Subcutaneous adipose tissue (tissue), 4 donors: ENCODE measurements around the gene TNS1. TPM values are rescaled to one million over a fixed set of nuclear protein-coding genes. Genes with fewer than 3 reads are reported as not detected.

ENCODE experiments used
- total RNA-seq, 4 donors: library from RNA; depleted of rRNA; stranded (reverse); fragments of >200 nt; gene quantifications; one replicate each; pipeline ENCODE4 v1.1.0, GENCODE V29; 2016
- TF ChIP-seq, protein P1 (sequence below): fragments of 450-650 bp; IDR thresholded peaks from one replicate; pipeline ENCODE4 v1.5.1; 2016; ENCODE audit warnings: low read depth, mild to moderate bottlenecking, control low read depth, antibody characterized with exemption, moderate library complexity

Gene TNS1
- total RNA-seq, 4 donors from 2014 or later: 310 to 1,168 (median 450) TPM

DNA sequence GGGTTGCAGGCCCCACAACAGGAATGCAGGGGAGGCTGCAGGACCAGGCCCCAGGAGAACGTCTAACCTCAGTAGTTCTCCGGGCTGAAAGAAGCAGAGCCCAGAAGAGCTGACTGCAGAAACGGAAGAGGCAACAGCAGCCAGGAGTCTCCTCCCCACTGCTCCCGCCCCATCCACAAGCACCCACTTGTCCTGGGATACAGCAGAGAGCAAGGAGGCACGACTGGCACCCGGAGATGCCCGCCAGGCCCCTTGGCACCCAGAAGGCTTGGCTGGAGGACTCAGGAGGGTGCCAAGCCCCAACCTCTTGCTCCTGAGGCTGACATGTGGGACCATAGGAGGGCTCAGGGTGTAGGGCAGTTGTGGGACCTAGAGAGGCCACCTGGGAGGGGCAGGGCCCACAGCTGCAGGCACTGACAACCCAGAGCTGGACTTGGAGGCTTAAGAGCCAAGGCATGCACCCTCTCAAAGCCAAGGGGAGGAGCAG, 29.0 kb upstream of the TNS1 start:
- TF ChIP-seq, protein P1, sequence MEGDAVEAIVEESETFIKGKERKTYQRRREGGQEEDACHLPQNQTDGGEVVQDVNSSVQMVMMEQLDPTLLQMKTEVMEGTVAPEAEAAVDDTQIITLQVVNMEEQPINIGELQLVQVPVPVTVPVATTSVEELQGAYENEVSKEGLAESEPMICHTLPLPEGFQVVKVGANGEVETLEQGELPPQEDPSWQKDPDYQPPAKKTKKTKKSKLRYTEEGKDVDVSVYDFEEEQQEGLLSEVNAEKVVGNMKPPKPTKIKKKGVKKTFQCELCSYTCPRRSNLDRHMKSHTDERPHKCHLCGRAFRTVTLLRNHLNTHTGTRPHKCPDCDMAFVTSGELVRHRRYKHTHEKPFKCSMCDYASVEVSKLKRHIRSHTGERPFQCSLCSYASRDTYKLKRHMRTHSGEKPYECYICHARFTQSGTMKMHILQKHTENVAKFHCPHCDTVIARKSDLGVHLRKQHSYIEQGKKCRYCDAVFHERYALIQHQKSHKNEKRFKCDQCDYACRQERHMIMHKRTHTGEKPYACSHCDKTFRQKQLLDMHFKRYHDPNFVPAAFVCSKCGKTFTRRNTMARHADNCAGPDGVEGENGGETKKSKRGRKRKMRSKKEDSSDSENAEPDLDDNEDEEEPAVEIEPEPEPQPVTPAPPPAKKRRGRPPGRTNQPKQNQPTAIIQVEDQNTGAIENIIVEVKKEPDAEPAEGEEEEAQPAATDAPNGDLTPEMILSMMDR: no peak

DNA sequence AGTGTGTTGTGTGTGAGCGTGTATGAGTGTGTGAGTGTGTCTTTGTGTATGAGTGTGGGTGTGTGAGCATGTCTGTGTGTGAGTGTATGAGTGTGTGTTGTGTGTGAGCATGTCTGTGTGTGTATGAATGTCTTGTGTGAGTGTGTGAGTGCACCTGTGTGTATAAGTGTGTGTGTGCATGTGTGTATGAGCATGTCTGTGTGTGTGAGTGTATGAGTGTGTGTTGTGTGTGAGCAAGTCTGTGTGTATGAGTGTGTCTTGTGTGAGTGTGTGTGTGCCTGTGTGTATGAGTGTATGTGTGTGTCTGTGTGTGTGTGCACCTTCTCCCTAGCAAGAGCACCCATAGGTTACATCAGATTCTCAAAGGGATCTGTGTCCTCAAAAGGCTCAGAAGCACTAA, 28.5 kb upstream of the TNS1 start:
- TF ChIP-seq, protein P1: no peak

DNA sequence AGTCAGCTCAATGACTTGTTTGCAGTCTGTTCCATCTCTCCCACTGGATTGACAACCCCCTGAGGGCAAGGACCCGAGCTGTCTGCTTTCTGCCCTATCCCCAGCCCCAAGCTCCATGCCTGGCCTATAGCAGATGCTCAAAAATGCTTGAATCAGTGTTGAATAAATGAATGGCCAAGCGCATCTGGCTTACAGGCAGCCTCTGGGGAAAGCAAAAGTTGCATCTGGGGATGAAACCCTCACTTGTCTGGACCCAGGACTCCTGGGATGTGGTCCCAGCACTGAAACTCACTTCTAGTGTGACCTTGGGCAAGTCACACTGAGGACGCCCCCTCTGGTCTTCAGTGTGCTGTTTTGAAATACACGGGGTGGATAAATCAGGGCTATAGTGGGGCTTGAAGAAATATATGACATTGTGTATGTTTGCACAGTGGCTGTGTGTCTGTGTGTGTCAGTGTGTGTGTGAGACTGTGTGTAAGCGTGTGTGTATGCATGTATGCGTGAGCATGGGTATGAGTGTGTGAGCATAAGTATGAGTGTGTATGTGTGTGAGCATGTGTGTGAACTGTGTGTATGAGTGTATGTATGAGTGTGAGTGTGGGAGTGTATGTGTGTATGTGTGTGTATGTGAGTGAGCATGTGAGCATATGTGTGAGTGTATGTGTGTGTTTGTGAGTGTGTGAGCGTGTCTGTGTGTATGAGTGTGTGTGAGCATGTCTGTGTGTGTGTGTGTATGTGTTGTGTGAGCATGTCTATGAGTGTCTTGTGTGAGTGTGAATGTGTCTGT, 27.8 kb upstream of the TNS1 start:
- TF ChIP-seq, protein P1: no peak

DNA sequence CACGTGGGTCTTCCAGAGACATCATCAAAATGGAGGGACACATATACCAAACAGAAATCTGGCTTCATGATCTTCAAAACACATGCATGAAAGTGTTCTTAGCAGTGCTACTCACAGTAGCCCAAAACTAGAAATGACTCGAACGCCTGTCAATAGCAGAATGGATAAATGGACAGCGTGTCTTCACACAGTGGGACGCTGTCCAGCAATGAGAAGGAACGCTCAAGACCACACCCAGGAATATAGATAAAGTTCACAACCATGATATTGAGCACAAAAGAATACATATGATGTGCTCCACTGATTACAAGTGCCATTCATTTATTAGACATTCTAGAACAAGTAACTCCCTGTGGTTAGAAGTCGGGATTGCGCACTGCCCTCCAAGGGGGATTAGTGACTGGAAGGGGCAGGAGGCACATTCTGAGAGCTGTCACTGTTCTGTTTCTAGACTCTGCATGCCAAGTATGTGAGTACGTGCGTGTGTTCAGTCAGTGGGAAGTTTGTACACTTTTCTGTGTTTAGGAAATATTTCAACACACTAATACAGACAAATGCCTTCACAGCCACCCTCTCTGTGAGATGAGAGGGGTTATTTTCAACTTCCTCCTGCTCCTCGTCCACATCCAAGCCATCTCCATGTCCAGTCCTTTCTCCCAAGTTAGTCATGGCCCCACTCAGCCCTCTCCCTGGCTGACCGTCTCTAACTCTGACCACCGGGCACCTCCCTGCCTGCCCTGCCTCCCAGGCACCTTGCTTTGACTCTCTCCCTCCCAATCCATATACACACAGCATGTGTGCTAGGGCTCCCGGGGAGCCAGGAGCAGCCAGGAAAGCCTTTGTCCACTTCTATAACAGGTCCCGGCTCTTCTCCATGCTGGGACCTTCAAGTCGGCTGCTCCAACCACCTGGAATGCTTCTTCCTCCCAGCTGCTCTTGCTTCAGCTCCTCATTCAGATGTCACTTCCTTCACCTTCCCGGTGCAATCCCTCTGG, 26.9 kb upstream of the TNS1 start:
- TF ChIP-seq, protein P1: no peak

DNA sequence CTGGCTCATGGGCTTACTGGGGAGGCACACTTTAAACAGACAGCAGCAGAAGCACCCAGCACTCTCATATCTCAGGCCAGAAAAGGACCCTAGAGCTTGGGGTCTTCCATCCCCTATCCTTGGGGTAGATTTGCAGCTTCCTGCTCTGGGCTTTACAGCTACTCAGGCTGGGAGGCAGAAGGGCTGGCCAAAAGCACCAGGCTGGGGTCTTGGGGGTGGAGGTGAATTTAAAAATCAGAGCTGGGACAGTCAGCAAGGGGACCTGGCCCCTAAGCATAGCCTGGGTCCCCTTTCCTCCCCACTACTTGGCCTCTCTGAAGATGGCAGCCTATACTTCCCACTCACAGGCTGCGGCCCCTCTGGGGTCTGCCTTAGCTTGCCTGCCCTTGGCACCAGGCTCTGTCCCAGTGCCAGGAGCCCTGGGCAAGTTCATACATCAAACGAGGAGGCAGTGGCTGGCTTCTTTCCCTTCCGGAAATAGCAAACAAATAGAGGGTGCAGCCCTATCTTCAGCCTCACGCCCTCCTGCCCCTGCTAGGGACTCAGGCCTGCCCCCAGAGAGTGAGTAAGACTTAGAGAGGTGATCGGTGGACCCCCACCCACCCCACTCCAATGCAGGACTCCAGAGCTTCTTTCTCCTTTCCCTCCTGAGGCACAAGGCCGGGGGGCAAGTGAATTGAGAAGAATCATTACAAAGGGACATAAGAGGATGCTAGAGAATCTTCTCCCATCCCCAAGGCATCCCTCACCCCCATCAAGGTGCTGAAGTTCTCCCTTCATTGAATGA, 26.0 kb upstream of the TNS1 start:
- TF ChIP-seq, protein P1: no peak

DNA sequence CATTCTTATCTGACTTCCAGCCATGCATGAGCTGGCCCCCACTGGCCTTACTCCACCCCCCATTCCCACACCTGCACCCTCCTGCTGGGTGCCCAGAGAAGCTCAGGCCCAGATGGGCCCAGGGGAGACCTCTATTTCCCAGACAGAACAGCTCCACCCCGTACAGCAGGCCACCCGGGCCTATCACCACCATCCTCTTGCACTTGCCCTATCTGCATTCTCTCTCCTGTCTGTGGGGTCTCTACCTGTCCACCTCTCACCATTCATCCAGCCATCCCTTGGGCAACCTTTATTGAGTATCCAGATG, 25.3 kb upstream of the TNS1 start:
- TF ChIP-seq, protein P1: no peak
